GM18858 (cell line): ENCODE results near the gene SOX8.
"Not testable (repeated sequence)": the region's sequence is repeated elsewhere in the genome, so short reads cannot be mapped to it uniquely, and the experiment has no call there.

Source experiments
- ATAC-seq: cut with Tn5 transposase; IDR thresholded peaks from one replicate; pipeline ENCODE4 v1.9.1; 2021; ENCODE audit not compliant: unreplicated experiment

The SOX8 gene

DNA sequence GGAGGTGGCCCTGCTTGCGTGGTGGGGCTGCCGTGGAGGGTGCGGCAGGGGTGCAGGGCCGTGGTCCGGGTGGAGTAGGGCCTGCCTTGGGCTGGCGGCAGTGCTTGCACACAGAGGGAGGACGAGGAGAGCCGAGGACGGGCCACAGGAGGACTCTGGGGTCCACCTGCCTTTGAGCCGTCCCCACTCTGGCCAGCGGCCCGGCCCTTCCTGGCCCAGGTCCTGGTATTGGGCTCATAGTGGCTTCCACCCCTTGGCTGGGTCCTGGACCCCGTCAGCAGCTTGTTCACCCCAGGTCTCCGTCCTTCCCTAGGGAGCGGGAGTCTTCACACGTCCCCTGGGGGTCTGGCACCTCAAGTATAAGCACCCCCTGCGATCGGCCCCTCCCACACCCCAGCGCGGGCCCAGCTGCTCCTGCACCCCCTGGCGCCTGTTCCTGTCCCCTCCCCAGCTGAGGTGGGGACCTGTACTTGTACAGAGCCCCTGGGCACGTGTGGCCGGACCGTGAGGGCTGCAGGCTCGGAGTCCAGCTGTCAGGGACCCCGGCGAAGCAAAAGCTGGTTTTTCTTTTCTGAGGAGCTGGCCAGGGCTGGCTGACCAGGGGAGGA lies 40.1 kb downstream of the SOX8 start:
- no peak for ATAC-seq

DNA sequence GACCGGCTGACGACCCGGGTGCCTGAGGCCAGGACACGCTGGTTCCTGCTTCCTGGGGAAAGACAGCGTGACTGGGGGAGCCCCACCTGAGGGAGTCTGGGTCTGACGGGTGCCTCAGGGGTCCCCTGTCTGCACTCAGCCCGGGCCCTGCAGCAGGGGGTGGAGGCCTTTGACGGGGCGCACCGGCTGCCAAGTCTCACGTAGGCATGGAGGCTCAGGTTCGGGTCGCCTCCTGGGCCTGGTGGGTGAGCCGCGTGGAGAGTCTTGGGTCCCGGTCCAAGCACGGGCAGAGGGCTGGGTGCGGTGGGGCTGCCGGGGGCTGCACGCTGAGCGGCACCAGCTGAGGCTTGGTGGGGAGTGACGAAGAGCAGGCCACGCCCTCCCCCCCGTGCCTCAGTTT lies 40.9 kb downstream of the SOX8 start:
- no peak for ATAC-seq

DNA sequence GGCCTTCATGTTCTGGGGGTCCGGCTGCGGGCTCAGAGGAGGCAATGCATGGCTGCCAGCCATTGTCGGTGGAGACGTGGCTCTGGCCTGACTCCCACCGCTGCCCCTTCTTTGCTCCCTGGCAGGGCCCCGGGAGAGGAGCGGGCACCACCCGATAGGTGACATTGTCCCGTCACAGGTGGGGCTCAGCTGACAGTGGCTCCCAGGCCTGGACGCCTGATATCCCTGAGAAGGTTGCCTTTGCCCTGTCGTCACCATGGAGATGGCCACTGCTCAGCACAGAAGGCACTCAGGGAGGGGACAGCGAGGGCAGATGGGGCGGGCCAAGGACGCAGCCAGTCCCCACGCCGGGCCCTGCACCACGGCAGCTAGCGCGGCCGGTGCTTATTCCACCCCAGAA lies 42.6 kb downstream of the SOX8 start:
- ATAC-seq = no peak

DNA sequence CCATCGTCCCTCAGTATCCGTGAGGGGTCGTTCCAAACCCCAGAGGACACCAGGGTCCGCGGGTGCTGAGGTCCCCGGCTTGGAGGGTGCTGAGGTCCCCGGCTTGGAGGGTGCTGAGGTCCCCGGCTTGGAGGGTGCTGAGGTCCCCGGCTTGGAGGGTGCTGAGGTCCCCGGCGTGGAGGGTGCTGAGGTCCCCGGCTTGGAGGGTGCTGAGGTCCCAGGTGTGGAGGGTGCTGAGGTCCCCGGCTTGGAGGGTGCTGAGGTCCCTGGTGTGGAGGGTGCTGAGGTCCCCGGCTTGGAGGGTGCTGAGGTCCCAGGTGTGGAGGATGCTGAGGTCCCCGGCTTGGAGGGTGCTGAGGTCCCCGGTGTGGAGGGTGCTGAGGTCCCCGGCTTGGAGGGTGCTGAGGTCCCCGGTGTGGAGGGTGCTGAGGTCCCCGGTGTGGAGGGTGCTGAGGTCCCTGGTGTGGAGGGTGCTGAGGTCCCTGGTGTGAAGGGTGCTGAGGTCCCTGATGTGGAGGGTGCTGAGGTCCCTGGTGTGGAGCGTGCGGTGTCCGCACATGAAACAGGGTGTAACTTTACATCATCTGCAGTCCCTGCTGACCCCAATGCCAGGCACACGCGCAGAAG lies 43.7 kb downstream of the SOX8 start:
- not testable (repeated sequence) for ATAC-seq

DNA sequence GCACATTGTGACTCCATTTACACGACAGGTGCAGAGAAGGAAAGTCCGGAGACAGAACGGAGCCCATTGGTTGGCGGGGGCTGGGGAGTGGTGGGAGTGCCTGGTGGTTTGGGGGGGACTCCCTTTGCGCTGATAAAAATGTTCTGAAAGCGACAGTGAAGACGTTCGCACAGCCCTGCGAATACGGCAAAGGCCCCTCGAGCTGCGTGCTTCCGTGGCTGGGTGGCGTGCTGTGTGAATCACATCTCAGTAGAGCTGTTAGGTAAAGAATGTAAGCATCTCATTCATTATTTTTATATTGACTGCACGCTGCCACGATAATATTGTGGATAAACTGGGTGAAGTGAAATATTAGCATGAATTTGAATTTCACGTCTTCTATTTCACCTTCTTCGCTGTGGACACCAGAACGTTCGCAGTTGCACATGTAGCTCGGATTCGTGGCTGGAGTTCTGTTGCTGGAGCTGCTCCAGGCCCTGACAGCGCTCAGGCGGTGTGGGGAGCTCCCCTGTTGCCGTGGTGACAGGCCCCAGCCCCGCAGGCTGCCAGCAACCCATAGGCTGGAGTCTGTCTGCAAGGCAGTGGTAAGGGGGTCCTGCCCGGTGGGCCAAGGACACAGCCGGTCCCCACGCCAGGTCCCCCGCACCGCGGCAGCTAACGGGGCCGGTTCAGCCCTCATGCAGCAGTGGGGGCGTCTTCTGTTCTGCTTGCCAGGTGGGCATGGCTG lies 44.6 kb downstream of the SOX8 start:
- no peak for ATAC-seq

DNA sequence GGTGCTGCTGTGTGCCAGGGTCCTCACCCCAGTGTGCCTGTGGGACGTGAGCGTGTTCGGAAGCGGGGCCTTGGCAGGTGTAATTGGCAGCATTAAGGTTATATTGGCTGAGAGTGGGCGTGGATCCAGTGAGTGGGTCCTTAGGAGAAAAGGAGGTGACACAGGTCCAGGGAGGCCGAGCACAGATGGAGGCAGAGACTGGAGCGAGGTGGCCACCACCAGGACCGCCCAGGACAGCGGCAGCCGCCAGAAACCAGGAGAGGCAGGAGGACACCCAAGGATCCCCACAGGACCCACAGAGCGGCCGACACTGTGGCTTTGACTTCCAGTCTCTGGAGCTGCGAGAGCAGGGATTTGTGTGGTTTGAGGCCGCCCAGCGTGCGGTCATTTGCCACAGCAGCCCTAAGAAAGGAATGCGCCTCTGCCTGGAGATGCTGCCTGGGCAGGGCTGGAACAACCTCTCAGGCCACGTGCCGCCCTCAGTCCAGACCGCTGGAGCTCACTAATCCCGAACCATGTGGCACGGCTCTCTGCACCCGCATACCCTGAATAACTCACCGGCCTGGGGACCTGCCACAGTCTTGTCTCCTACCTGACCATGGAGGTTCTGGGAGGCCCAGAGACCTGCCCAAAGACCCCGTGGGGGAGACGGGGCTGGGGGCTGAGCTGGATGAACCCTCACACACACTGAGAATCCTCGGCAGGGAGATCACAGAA lies 45.4 kb downstream of the SOX8 start:
- no peak for ATAC-seq

DNA sequence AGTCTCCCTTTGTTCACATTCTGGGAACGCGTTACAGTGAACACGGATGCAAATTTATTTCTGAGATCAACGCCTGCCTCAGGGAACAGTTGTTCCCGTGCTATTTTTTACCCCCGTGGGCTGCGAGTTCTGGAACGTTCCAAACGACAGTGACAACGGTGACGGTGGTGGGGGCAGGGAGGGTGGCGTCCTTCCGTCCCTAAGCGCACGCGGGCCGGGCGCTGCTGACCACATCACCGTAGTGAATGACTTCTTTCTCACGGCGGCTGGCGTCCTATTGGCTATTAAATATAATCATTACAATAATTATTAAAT lies 45.9 kb downstream of the SOX8 start:
- ATAC-seq = no peak

DNA sequence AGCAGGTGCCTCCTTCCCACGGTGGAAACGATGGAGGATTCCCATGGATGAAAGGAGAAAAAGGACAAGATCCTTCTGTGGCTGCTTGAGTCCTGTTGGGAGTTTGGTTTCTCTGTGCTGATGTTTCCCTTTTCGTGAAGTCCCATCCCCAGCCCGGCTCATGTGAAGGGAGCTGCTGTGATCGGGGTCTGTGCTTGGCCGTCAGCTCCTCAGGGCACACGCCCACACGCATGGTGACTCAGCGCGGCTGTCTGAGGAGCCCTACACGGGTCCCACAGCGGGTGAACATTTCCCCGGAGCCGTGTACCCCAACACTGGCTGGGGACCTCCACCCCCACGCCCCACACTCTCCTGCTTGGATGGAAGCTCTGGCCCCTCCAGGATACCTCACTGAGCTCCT lies 46.5 kb downstream of the SOX8 start:
- no peak for ATAC-seq

DNA sequence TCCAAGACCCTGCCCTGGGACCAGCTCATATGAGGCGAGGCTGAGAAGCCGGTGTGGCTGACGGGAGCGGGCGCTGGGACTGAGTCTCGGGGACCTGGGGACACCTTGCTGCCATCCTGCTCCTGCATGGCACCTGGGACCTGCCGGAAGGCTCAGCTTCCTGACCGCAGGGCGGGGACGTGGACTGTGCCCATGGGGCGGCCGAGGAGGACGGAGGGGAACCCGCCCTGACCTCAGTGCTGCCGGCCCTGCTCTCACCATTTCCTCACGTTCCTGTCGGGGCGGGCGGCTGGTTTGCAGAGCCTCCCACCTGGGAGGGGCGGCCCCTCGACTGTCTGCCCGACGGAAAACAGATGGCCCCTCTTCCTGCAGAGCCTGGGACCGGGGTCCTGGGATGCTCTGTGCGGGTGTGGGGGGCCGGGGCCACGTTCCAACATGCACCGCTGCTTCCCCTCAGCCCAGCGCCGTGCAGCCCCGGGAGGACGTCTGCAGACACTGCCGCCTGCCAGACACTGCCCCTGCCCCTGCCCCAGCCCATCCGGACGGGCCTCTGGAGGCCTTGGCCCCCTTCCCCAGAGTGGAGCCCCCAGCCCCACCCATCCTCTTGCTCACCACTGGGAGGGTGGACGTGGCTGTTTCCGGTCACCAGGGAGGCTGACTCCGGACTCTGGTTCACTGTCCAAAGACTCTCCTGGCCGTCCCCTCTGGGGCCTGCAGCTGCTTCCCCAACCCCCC lies 47.1 kb downstream of the SOX8 start:
- ATAC-seq = no peak

DNA sequence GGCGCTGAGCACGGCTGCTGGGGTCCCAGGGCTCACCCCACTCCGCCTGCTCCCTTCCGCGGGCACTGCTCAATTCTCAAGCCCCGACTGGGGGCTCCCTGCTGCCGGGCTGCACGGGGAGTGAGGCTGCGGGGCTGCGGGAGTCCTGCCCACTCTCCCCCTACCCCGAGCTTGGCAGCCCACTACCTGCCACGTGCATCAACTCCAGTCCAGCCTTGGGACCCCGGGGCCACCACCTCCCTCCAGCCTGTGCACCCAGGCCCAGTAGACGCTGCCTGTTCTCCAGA lies 47.6 kb downstream of the SOX8 start:
- no peak for ATAC-seq

DNA sequence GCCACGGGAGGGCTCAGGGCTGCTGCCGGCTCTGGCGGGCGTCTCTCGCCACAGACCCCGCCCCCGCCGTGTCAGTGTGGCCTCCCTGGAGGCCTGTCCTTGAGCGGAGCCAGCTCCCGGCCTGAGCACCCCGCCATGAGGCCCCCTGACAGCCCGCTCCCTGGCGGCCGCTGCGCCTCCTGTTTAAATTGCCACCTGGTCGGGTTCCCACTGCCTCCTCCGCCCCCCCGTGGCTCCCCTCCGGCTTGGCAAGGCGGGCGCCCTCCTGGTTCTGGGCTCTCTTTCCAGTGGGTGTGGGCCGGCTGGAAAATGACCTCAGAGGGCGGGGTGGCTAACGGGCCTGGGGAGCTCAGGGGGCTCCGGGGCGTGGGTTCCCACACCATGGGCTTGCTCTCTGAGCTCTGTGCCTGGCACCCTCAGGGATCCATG lies 48.9 kb downstream of the SOX8 start:
- no peak for ATAC-seq

DNA sequence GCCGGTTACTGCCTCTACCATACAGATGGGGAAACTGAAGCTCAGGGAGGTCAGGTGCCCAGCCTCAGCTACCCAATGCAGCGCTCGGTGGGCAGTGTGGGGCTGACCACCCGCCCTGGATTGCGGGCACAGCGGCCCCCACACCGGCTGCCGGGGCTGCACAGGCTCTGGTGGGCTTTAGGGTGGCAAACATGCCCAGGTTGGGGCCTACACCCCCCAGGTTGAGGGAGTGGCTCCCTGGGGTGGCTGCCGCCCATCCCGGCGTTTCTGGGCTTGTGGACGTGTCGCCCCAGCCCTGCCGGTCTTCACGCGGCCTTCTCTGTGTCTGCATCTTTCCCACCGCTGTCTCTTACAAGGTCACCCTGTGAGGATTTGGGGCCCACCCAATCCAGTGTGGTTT lies 50.1 kb downstream of the SOX8 start:
- no peak for ATAC-seq

DNA sequence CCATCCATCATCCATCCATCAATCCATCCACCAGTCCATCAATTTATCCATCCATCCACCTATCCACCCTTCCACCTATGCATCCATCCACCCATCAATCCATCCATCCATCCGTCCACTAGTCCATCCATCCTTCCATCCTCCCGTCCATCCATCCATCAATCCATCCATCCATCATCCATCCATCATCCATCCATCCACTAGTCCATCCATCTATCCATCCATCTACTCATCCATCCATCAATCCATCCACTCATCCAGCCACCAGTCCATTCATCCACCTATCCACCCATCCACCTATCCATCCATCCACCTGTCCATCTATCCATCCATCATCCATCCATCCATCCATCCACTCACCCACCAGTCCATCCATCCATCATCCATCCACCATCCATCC lies 51.0 kb downstream of the SOX8 start:
- ATAC-seq = no peak

DNA sequence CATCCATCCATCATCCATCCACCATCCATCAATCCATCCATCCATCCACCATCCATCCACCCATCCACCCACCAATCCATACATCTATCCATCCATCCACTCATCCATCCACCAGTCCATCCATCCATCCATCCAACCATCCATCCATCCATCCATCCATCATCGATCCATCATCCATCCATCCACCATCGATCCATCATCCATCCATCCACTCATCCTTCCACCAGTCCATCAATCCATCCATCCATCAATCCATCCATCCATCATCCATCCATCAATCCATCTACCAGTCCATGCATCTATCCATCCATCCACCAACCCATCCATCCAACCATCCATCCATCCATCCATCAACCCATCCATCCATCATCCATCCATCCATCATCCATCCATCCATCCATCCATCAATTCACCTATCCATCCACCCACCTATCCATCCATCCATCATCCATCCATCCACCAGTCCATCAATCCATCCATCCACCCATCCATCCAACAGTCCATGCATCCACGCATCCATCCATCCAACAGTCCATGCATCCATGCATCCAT lies 51.6 kb downstream of the SOX8 start:
- no peak for ATAC-seq

DNA sequence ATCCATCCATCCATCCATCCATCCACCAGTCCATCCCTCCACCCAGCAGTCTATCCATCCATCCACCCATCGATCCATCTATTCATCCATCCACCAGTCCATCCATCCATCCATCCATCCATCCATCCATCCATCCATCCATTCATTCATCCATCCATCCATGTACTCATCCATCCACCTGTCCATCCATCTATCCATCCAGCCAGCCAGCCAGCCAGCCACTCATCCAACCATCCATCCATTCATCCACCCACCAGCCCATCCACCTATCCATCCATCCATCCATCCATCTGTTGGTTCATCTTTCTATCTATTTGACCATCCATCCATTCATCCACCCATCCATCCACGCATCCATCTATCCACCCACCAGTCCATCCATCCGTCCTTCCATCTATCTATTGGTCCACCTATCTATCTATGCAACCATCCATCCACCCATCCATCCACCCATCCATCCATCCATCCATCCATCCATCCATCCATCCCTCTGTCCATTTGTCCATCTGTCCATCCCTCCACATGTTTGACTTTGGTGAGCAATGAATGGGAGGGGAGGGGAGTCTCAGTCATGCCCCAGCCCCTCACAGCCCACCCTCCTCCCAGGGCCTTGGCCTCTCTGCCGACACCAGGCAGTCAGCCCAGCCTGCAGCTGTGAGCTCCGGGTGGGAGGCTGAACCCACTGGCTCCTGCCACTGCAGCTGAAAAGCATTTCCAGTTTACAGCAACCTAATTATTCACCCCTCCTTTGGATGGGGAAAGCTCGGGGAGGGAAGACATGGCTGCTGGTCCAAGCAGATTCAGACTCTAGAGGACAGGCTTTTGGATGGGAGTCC lies 52.9 kb downstream of the SOX8 start:
- no peak for ATAC-seq

DNA sequence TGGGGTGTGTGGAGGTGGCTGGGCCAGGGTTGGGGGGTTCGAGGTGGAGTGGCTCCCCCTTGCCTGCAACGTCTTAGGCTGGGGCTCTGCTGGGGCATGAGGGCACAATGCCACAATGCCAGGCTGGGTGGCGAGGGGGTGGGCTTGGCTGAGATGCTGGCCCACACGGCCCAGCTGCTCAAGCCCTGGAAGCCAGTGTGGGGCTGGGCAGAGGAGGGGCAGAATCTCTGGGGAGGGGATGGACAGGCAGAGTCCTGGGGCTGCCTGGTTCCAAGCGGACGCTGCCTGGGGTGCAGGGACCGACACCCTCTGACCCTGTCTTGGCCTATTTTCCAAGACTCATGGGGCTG lies 53.5 kb downstream of the SOX8 start:
- ATAC-seq = no peak

DNA sequence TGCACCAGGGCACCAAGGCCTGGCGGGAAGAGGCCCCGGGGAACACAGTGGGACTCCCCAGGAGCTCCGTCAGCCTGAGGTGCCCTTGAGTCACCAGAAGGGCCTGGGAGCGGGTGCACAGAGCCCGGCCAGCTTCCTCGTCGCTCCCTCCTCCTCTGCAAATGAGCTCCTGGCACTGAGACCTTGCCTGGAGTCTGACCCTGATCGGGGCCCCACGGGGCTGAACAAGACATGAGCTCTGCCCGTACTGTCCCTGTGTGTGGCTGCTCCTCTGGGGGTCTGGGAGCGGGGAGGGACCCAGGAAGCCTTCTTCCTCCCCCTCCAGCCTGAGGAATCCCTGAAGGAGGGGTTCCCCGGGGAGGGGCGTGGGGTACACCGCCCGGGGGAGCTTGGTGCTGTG lies 54.6 kb downstream of the SOX8 start:
- ATAC-seq = no peak
